WERI-Rb-1 (cell line): ENCODE measurements around the gene ALDH3A1.

Source experiments
- DNase-seq: peaks from one replicate; pipeline ENCODE4 v3.0.0-alpha.2; 2020
- H3K27ac ChIP-seq: fragments of 250-450 bp; sonication (Bioruptor Pico); 2 replicates; pipeline ENCODE4 v1.5.1; 2020; ENCODE audit warnings: mild to moderate bottlenecking, moderate library complexity
- H3K27me3 ChIP-seq: fragments of 250-450 bp; sonication (Bioruptor Pico); 2 replicates; pipeline ENCODE4 v1.5.1; 2021; ENCODE audit warnings: mild to moderate bottlenecking, low read depth, moderate library complexity; ENCODE audit not compliant: insufficient read depth, severe bottlenecking
- H3K36me3 ChIP-seq: fragments of 250-450 bp; sonication (Bioruptor Pico); 2 replicates; pipeline ENCODE4 v1.5.1; 2020; ENCODE audit warnings: mild to moderate bottlenecking, moderate library complexity
- H3K4me3 ChIP-seq: 2 replicates; pipeline ENCODE4 v1.5.1; 2011; ENCODE audit warnings: low read depth, mild to moderate bottlenecking, control low read depth, low read length
- H3K9me3 ChIP-seq: fragments of 250-450 bp; sonication (Bioruptor Pico); 2 replicates; pipeline ENCODE4 v1.5.1; 2021; ENCODE audit warnings: mild to moderate bottlenecking, moderate library complexity; ENCODE audit not compliant: severe bottlenecking
- CTCF ChIP-seq: IDR thresholded peaks from 2 replicates; pipeline ENCODE4 v1.5.1; 2011; ENCODE audit warnings: low read depth, mild to moderate bottlenecking, control low read depth, inconsistent platforms, low read length

Gene ALDH3A1

GRCh38 chr17:19702217-19702641 lies 45.9 kb downstream of the ALDH3A1 start:
- no peak overlapping the region for H3K27ac ChIP-seq
- DNase-seq, result peak; percentile 79

More at GRCh38 chr17:19702217-19702641, 45.9 kb downstream of the ALDH3A1 start:
- no peak overlapping the region for H3K4me3 ChIP-seq
- no peaks in the 10 kb centered on the region for H3K27me3 ChIP-seq
- H3K9me3 ChIP-seq, result no peaks in the 10 kb centered on the region
- no peaks in the 10 kb centered on the region for H3K36me3 ChIP-seq
- no peak for TF ChIP-seq CTCF
